CD4-positive, alpha-beta T cell treated with Interferon alpha-2 for 1 hour (primary cell): Measurements from ENCODE around the gene FTO.
"Not testable (repeated sequence)": the region's sequence is repeated elsewhere in the genome, so short reads cannot be mapped to it uniquely, and the experiment has no call there.

Source experiments
- DNase-seq, 2 donors: peaks; one replicate each; pipeline ENCODE4 v3.0.0-alpha.2; 2020 to 2022

FTO gene

GRCh38 chr16:53703590-53704444, at the start of gene FTO, which contains the start of gene RPGRIP1L:
TSS of gene FTO (plus strand) at chr16:53704156.
TSS of gene RPGRIP1L (minus strand) at chr16:53703859. CDS start at chr16:53700723, 3,136 bp downstream.
- peak; percentile 97 to 98 for DNase-seq

- no peak for DNase-seq
Observed at GRCh38 chr16:53654946-53655345, 49.0 kb upstream of the FTO start.

GRCh38 chr16:53662072-53662471, 41.9 kb upstream of the FTO start:
- no peak for DNase-seq

GRCh38 chr16:53664724-53665345, 39.1 kb upstream of the FTO start:
- DNase-seq, result peak in 1 of 2 donors; percentile 0

- DNase-seq, result no peak
Observed at GRCh38 chr16:53666786-53667415, 37.1 kb upstream of the FTO start.

GRCh38 chr16:53668869-53669268, 35.1 kb upstream of the FTO start:
- no peak for DNase-seq

- DNase-seq, result no peak
Observed at GRCh38 chr16:53672461-53672860, 31.5 kb upstream of the FTO start.

GRCh38 chr16:53673189-53673588, 30.8 kb upstream of the FTO start:
- no peak for DNase-seq

GRCh38 chr16:53678155-53678554, 25.8 kb upstream of the FTO start:
- no peak for DNase-seq

GRCh38 chr16:53678756-53679343, 25.1 kb upstream of the FTO start:
- no peak for DNase-seq

GRCh38 chr16:53680756-53681155, 23.2 kb upstream of the FTO start:
- DNase-seq, result no peak

GRCh38 chr16:53681354-53681753, 22.6 kb upstream of the FTO start:
- no peak for DNase-seq

- not testable (repeated sequence) for DNase-seq
Observed at GRCh38 chr16:53685334-53685733, 18.6 kb upstream of the FTO start.

- DNase-seq, result no peak
Observed at GRCh38 chr16:53686710-53687109, 17.2 kb upstream of the FTO start.

GRCh38 chr16:53689636-53690035, 14.3 kb upstream of the FTO start:
- no peak for DNase-seq

- no peak for DNase-seq
Observed at GRCh38 chr16:53690771-53691170, 13.2 kb upstream of the FTO start.

GRCh38 chr16:53692146-53692545, 11.8 kb upstream of the FTO start:
- no peak for DNase-seq

- DNase-seq, result no peak
Observed at GRCh38 chr16:53693320-53693719, 10.6 kb upstream of the FTO start.

GRCh38 chr16:53695070-53695469, 8.9 kb upstream of the FTO start:
- DNase-seq, result no peak

GRCh38 chr16:53698271-53698670, 5.7 kb upstream of the FTO start:
- DNase-seq, result not testable (repeated sequence)

- no peak for DNase-seq
Observed at GRCh38 chr16:53704445-53704813, 473 bp downstream of the FTO start.

GRCh38 chr16:53707671-53708070, 3.7 kb downstream of the FTO start:
- DNase-seq, result no peak

- DNase-seq, result no peak
Observed at GRCh38 chr16:53708490-53708889, 4.5 kb downstream of the FTO start.

GRCh38 chr16:53711390-53711789, 7.4 kb downstream of the FTO start:
- DNase-seq, result no peak
